DOHH2 (cell line): Measurements from ENCODE around the gene ZNF106.

ENCODE experiments used
- EZH2phosphoT487 ChIP-seq: fragments of 200-600 bp; sonication (generic); IDR thresholded peaks from 2 replicates; pipeline ENCODE4 v1.6.1; 2017; ENCODE audit warnings: borderline replicate concordance, mild to moderate bottlenecking, antibody characterized with exemption, low read length, moderate library complexity, mixed read lengths
- TF ChIP-seq, protein P1 (sequence below): fragments of 200-600 bp; sonication (generic); IDR thresholded peaks from one replicate; pipeline ENCODE4 v1.5.1; 2014; ENCODE audit warnings: antibody characterized with exemption, mild to moderate bottlenecking, low read depth, low read length; ENCODE audit not compliant: poor library complexity, severe bottlenecking

DNA sequence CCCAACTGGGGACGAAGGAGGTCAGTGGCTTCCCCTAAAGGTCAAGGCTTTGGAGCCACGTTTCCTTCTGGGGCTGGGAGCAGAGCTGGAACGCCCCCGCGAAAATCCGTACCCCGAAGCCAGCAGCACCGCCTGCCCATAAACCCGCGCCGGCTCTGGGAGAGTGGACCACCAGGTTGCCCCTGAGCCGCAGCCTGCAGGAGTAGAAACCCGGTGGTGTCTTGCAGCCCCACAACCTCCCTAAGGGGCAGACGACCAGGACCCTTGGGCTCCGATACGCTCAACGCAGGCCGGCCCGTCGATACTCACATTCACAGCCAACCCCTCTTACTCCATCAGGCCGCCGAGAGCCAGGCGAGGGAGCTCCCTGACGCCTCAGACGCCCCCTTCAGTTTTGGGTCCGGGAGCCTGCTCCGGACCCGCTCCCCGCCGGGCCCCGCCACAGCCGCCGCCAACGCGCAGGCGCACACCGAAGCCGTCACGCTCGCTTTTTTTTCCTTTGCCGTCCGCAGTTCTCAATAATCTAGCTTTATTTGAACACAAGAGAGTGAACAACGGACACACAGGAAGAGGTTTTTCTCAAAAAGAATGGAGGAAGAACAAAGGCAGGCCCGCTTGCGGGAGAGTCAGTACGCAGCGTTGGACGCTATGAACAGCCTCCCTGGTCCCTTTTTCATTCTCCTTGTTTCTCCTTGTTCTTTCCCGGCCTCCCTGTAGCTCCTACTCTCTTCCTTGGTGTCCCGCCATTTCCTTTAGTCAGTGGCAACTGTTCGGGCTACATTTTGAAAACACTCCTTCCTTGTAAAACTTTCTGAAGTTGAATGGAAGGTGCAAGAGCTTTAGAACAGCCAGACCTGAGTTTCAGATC is at the start of gene ZNF106:
- TF ChIP-seq, protein P1, sequence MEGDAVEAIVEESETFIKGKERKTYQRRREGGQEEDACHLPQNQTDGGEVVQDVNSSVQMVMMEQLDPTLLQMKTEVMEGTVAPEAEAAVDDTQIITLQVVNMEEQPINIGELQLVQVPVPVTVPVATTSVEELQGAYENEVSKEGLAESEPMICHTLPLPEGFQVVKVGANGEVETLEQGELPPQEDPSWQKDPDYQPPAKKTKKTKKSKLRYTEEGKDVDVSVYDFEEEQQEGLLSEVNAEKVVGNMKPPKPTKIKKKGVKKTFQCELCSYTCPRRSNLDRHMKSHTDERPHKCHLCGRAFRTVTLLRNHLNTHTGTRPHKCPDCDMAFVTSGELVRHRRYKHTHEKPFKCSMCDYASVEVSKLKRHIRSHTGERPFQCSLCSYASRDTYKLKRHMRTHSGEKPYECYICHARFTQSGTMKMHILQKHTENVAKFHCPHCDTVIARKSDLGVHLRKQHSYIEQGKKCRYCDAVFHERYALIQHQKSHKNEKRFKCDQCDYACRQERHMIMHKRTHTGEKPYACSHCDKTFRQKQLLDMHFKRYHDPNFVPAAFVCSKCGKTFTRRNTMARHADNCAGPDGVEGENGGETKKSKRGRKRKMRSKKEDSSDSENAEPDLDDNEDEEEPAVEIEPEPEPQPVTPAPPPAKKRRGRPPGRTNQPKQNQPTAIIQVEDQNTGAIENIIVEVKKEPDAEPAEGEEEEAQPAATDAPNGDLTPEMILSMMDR: peak; percentile 48
- no peak for TF ChIP-seq EZH2phosphoT487
